ENCODE data around the gene PATJ.
"Not testable (repeated sequence)": the region's sequence is repeated elsewhere in the genome, so short reads cannot be mapped to it uniquely, and the experiment has no call there.

Gene PATJ

DNA sequence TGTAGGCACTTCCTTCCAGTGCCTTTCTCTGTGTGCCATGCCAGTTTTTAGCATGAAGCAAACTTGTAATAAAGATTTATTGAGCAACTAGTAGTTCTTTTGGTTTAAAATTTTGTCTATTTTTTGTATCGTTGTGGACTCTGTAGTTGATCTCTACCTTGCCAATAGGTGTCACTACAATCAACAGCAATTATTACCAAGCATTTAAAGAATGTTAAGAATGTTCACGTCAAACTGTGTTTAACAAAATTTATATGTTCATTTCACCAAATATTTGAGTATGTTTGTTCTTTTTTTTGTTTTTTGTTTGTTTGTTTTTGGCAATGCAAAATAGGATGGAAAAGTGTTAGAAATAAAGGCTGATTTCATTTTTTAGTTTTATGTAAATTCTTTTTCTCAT lies 208.1 kb downstream of the PATJ start:
- DNase-seq (ENCODE audit: low read depth in 2 of 2), result no peak

DNA sequence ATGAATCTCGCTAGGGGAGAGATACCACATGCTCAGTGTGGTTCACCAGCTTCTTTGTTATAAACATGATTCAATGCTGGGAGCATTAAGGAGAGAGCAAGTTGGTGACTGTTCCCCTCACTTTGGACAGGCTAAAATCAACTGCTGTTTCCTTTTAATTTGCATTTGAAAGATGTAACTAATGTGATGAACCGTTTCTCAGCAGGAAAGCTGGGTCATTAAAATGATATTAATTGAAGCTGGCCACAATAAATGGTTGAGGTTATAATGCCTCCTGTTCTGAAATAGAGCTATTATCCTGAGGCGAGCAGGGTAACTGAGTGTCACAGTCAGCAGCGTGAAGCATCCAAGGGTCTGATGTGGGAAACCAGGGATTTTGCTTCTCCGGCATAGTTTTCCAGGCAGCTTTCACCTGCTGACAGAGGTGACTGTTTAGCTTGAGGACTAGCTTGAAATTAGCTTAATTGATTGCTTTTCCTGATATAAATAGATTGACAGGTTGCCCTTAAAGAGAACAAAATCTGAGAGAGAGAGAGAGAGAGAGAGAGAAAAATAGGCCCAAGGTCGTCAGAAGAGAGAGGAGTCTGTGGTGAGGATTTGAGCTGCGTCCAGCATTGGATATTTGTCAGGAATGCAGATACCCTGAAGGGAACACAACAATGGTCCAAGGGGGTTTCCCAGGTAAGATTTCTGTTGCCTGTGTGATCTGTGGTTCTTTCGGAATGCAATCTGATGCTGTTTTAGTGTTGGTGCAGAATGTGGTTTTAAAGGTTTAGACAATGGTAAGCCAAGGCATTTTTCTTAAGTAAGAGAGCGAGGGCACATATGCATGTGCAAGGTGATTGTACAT lies 209.7 kb downstream of the PATJ start:
- DNase-seq (ENCODE audit: low read depth in 2 of 2), result no peak

DNA sequence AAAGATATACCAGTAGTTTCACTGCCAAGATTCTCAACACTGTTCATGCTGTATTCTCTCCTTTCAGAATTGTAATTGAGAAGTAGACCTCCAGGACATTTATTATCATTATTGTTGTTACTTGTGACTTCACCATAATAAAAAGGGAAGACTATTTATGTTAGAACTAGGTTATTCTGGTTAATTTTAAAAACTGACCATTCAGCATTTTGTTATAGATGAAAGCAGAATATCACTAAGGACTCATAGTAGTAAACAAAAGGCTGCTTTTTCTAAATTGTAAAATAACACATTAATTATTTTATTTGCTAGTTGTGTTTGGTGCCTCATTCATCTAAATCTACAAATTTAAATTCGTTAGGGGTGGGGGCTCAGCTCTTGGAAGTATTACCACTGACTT lies 210.4 kb downstream of the PATJ start:
- no peak for DNase-seq (ENCODE audit: low read depth in 2 of 2)

- no peak for DNase-seq (ENCODE audit: low read depth in 2 of 2)
Measured at GRCh38 chr1:61953076-61953789, 211.0 kb downstream of the PATJ start.

DNA sequence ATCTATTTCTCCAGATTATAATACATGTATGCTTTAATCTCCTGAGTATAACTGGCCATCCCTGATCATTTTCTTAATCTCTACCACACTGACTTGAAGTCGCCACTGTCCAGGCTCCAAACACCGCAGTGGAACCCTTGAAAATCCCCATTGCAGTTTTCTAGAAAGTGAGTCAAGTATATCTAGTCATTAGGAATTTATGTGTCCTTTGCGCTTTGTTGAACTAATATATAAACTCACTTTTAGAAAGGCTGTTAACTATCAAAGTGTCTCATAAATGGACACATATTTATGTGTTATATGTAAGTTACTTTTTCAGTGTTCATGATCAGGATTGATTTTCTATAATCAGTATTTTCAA lies 211.5 kb downstream of the PATJ start:
- DNase-seq (ENCODE audit: low read depth in 2 of 2), result no peak

DNA sequence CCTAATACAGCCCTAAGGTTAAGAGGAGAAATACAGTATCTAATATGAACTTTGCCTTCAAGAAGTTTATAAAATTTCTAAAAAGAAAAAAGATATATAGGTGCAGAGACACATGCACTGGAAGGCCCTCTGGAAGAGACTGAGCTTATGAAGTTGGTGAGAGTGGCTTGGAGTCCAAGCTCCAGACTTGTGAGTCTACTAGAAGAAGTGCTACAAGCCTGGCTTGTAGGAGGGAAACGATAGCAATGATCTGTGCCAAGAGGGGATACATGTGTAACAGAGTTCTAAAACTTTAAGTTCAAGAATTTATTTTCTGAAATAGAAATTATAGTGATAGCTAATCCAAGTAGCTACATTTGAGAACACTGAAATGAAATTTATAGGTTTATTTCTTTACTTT lies 213.0 kb downstream of the PATJ start:
- DNase-seq (ENCODE audit: low read depth in 2 of 2), result no peak

DNA sequence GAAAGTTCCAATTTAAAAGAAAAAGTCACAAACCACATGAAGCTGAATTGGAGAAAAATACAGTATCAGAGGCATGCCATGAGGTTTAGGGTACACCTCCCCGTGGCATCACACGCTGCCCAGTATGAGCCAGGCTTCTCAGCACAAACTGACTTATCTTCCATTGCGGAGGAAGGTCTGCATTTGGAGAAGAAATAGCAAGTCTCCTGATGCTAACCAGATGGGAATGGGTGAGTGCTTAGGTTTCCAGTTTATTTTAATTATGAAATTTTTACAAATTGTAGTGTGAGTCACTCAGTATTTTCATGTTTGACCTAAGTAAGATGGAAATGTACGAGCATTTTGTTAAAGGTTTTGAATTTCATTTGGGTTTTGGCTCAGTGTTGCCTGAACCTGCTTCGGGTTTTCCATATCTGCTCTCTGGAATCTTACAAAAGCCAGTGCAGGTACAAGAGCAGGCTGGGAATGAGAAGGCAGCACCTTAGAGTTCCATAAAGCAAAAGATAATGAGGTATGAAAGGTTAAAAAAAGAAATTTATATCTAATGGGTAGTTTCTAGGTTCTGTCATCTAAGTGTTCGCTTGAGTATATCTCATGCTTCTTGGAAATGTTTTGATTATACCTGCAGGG lies 213.9 kb downstream of the PATJ start:
- no peak for DNase-seq (ENCODE audit: low read depth in 2 of 2)

DNA sequence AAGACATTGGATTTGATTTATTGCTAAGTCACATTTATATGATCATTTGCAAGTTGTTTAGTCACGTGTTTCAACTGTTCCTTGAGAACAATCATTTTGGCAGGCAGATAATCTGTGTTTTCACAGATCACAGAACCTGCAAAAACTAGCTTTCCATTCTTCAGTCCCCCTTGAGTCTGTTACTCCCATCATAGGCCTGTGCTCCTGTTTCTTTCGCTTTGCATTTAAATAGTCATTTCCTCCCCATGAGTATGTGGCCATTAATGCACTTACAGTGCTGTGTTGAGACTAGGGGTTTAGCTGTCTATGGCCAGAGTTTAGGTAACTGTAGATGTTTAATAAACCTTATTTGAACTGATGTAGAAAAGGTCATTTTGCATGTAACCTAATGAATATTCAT lies 214.5 kb downstream of the PATJ start:
- DNase-seq (ENCODE audit: low read depth in 2 of 2), result no peak

GRCh38 chr1:61961009-61961408 lies 218.7 kb downstream of the PATJ start:
- DNase-seq (ENCODE audit: low read depth in 2 of 2), result no peak

- DNase-seq (ENCODE audit: low read depth in 2 of 2), result no peak
Measured at GRCh38 chr1:61962631-61963030, 220.4 kb downstream of the PATJ start.

GRCh38 chr1:61966450-61967225 lies 224.4 kb downstream of the PATJ start:
- DNase-seq (ENCODE audit: low read depth in 2 of 2), result not testable (repeated sequence)

- DNase-seq (ENCODE audit: low read depth in 2 of 2), result no peak
Measured at GRCh38 chr1:61967750-61968149, 225.5 kb downstream of the PATJ start.

DNA sequence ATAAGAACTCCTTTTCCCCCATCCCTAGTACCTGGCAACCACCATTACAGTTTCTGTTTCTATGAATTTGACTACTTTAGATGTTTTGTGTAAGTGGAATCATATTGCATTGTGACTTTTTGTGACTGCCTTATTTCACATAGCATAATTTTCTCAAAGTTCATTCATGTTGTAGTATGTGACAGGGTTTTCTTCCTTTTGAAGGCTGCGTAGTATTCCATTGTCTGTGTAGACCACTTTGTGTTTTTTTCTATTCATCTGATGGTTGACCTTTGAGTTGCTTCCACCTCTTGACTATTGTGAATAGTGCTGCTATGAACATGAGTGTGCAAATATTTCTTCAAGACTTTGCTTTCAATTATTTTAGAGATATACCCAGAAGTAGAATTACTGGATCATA lies 226.6 kb downstream of the PATJ start:
- no peak for DNase-seq (ENCODE audit: low read depth in 2 of 2)

- no peak for DNase-seq (ENCODE audit: low read depth in 2 of 2)
Measured at GRCh38 chr1:61973100-61973837, 231.0 kb downstream of the PATJ start.

- DNase-seq (ENCODE audit: low read depth in 2 of 2), result no peak
Measured at GRCh38 chr1:61975638-61976037, 233.4 kb downstream of the PATJ start.

- no peak for DNase-seq (ENCODE audit: low read depth in 2 of 2)
Measured at GRCh38 chr1:61976566-61976965, 234.3 kb downstream of the PATJ start.

DNA sequence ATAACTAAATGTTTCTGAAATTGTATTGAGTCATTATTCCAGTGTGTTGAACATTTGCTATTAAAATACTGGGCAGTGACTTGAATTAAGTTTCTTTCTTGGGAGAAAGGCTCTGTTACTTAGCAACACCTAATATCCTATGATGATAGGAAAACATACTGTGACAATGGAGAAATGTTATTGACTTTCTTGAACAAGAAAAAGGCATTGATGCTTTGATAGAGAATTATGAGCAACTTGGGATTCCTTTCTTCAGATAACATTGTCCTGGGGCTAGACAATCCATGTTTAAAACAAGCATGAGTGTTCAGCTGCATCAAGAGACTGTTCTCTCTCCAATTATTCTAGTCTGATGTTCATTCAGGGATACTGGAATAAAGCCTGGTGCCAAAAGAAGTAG lies 236.5 kb downstream of the PATJ start:
- no peak for DNase-seq (ENCODE audit: low read depth in 2 of 2)

GRCh38 chr1:61979729-61980128 lies 237.4 kb downstream of the PATJ start:
- no peak for DNase-seq (ENCODE audit: low read depth in 2 of 2)

GRCh38 chr1:61980561-61980960 lies 238.3 kb downstream of the PATJ start:
- no peak for DNase-seq (ENCODE audit: low read depth in 2 of 2)

DNA sequence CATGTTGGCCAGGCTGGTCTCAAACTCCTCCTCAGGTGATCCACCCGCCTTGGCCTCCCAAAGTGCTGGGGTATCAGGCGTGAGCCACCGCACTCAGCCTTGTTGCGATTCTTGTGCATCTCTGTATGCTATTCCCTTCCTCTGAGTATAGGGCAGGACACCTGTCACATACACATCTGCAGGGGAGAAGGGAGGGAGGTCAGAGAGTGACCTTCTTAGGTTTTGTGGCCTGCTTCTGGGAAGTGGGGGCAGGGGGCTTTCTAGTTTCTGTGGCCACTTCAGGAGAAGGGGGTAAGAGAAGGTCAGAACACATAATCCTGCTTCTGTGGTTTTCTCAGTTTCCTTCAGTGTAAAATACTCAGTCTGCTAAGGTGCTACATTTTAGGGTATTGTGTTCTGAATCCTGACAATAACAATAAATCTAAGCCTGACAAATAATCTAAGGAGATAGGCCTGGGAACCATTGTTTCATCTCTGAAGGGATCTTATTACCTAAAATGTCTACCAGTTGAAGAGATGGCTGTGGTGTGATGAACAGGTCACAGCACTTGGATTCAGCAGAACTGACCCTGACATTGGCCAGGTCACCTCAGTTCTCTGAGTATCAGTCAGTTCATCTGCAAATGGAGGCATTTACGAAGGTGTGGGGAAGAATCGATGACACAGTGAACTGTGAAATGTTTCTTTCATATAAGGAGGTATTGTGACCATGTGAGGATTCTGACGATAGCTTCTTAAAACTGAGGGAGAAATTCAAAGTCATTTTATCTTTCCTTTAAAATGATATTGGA lies 239.8 kb downstream of the PATJ start:
- no peak for DNase-seq (ENCODE audit: low read depth in 2 of 2)

GRCh38 chr1:61983236-61983635 lies 241.0 kb downstream of the PATJ start:
- no peak for DNase-seq (ENCODE audit: low read depth in 2 of 2)

All from stimulated activated CD8-positive, alpha-beta memory T cell treated with anti-CD3 and anti-CD28 coated beads, Interleukin-2, amount 100 ng/mL, for 1 hour (primary cell).